ACHN (cell line): ENCODE results near the gene PDZK1IP1.
A peak's percentile ranks its signal among the peaks of the same experiment; 100 is the strongest.

Source experiments
- DNase-seq: peaks from one replicate; pipeline ENCODE4 v3.0.0-alpha.2; 2015
- in situ Hi-C: cut with HindIII; loops from 2 replicates; pipeline ENCODE4 v1.10.0; 2017; ENCODE audit warnings: low sequenced_read_pairs, low pct_ligation_motif_present, low pct_unique_long_range_greater_than_20kb

PDZK1IP1 gene

GRCh38 chr1:47224676-47225399, 35.0 kb upstream of the PDZK1IP1 start:
- no peak for DNase-seq
- in situ Hi-C loops: no loop called here

- no peak for DNase-seq
- in situ Hi-C loops: no loop called here
Measured at GRCh38 chr1:47223921-47224675, 34.3 kb upstream of the PDZK1IP1 start.

- in situ Hi-C loops: no loop called here
Measured at GRCh38 chr1:47223174-47223920, 33.5 kb upstream of the PDZK1IP1 start.

DNA sequence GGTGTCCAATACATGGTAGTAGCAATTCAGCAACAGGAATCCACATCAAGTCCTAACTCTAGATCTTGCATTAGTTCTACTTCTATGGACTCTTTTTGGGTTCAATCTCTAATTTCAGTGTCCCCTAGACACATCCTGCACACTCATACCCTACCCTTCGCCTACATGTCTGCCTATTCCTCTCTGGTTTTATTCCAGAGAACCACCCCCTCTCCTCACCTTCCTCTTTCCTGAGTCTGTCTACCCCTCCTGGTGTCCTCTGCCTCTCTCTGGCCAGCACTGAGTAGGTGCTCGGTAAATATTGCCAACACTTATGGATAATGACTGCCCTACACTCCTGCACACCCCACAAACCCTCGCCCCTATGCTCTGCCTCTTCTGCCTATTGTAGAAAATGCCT, 32.6 kb upstream of the PDZK1IP1 start:
- no peak for DNase-seq
- in situ Hi-C loops: no loop called here

More at GRCh38 chr1:47223174-47223920, 33.5 kb upstream of the PDZK1IP1 start:
- DNase-seq: no peak

DNA sequence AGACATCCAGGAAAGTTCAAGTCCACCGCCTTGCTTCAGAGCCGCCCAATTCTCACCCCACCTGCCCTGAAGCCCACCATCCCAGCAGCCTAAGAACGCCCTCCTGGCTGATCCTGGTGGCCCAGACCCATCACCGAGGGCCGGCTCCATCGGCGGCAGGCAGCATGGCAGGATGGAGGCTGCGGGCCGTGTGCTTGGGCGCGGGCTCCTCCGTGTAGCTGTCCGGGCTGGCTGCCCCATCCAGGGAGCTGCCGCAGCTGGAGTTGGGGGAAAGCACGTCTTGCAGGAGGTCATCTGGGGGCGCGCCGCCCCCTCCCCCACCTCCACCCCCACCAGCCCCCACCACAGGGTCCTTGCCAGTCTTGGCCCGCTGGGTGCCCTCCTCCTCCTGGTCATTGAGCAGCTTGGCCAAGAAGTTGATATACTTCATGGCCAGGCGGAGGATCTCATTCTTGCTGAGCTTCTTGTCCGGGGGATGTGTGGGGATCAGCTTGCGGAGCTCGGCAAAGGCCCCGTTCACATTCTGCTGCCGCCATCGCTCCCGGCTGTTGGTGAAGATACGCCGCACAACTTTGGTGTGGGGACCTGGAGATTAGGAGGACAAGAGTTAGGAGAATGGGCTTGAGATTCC, 29.9 kb upstream of the PDZK1IP1 start:
- in situ Hi-C loops: no loop called here
- DNase-seq: no peak

DNA sequence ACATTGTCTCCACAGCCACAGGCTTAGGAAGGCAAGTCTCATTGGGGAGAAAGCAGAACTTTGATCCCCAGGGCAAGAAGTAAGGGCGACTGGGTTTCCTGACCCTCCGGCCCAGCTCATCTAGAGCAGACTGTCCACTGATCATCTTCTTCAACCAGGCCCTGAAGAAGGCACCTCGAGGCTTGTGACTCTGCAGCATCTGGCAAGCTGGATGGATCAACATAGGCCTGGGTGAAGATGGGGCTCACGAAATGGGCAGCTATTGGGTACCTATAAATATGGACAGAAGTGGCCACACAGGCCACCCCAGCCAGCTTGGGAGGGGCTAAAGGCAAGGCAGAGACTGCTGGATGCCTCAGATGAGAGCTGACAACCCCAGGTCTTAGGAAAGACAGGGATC, 29.2 kb upstream of the PDZK1IP1 start:
- in situ Hi-C loops: no loop called here
- no peak for DNase-seq

DNA sequence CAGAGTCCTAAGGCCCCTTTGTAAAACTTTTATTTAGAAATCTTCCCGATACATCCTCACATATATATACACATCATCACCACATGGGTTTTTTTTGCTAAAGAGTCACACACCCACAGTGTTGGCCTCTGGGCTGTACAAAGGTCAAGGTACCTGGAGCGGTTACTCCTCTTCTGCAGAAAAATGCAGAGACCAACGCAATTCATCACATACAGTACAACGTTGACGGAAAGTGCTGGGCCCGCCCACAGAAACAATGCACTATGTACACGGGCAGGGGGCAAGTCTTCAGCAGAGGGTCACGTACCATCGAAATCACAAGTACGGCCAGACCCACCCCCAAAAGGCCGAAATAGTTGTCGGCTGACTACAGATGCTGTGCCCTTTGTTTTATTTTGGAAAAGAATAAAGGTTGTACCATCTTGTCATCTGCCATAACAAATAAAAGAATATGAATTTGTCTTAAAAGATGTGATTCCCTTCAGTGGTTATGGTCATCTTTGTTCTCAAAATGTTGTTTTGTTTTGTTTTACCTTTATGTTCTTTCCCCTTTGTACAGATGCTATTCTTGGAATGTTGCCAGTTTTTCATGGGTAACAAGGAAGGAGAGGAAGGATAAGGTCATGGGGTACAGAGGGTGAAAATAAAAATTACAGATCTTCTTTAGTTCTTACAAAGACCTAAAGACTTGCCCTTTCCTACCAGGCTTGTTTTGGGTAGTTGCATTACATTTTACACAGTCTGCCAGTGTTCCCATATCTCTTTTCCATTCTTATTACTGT, 26.6 kb upstream of the PDZK1IP1 start:
- in situ Hi-C loops: no loop called here
- DNase-seq: no peak

GRCh38 chr1:47215713-47216112, 25.9 kb upstream of the PDZK1IP1 start:
- in situ Hi-C loops: no loop called here

DNA sequence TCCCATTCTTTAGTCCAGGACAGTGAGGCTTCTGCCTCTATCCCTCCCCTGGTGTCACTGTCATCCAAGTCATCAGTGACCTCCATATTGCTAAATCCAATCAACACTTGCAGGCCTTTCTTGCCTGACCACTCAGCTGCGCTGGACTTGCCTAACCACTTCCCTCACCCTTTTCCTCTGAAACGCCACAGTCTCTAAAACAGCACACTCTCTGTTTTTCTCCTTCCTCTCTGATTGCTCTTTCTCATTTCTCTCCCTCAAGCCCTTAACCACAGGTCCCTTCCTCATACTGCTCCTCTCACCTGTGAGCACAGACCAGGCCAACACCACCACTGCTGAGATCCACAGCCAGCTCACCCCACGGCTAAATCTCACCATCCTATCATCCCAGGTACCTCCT, 24.7 kb upstream of the PDZK1IP1 start:
- in situ Hi-C loops: no loop called here
- no peak for DNase-seq

More at GRCh38 chr1:47215713-47216112, 25.9 kb upstream of the PDZK1IP1 start:
- DNase-seq: no peak

DNA sequence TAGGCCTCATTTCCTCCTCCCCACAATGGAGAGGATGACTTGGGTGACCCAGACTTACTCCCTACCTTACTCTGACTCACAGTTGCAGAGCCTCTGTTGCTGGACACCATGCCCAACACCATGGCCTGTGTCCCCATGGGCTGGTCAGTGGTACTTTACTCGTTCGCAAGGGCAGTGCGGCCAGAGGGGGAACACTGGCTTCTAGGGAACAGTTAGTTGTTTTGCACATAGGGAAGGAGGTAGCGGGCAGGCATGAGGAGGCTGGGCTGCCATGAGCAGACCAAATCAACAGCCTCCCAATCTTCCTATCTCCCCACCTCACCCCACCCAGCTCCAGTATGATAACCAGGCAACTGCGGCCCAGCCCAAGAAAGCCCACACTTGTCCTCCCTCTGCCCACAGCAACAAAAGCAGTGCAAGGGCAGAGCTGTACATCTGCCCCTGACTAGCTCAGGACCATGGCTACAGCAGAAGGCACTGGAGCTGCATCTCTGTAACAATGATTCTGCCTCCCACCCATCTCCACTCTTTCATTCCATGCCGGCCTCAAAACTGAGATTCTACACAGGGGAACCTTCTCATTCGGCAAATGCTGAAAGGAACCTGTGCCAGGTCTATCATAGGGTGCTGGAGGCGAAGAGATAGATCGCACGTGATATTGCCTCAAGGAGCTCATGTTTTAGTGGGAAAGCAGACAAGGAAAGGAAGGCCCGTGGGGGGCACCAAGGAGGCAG, 23.6 kb upstream of the PDZK1IP1 start:
- no peak for DNase-seq
- in situ Hi-C loops: no loop called here

- in situ Hi-C loops: no loop called here
- no peak for DNase-seq
Measured at GRCh38 chr1:47212636-47213229, 22.9 kb upstream of the PDZK1IP1 start.

DNA sequence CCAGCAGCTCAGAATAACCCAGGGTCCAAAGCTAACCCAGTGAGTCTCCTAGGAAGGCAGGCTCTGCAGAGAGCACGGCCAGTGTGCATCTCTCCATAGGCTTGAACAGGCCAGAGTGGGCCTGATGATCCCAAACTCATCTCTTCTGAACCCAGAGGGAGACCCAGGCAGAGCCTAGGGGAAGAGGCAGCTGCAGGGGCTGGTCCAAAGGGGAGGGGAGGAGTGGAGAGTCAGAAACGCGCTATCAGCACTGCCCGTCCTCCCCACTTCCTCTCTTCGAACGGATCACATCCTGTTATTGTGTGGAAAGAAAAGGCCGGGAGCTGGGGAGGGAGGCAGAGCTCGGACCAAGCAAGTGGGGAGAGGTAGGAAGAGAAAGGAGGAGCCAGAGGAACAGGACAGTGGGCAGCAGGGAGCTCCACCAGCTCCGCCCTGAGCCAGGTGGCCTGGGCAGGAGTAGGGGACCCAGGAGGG, 22.0 kb upstream of the PDZK1IP1 start:
- no peak for DNase-seq
- in situ Hi-C loops: no loop called here

- in situ Hi-C loops: no loop called here
- peak; percentile 16 for DNase-seq
Measured at GRCh38 chr1:47210666-47211065, 20.8 kb upstream of the PDZK1IP1 start.

DNA sequence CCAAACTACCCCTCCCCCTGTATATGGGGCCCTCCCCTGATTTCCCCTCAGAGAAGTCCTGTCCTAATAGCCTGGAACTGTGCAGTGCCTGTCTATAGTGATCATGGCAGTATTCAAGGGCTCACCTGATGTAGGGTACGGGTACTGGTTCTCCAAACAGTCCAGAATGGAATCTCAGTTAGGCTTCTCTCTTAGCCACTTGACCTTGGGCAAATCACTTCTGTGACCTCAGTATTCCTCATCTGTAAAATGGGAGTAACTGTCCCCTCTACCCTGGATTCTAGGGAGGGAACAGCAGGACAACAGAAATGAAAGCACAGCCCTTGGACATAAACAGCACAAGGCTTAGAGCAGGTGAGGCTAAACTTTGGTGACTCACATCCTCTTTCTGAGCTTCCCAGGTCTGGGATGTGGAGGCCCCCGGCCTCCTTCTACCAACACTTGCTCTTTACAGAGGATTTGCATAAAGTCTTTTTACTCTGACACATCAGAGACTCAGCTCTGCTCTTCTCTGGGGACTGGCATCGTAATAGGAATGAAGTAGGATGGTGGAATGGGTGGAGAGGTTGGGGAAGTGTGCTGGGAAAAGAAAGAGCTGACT, 20.0 kb upstream of the PDZK1IP1 start:
- in situ Hi-C loops: no loop called here

GRCh38 chr1:47209091-47209490, 19.3 kb upstream of the PDZK1IP1 start:
- in situ Hi-C loops: no loop called here
- DNase-seq: no peak

More for the DNA sequence above, 20.0 kb upstream of the PDZK1IP1 start:
- no peak for DNase-seq

- DNase-seq: no peak
- in situ Hi-C loops: no loop called here
Measured at GRCh38 chr1:47208374-47208850, 18.6 kb upstream of the PDZK1IP1 start.
